SHP77 treated with DMSO at 0.1 percent for 48 hours (cell line): ENCODE measurements around the gene BACH2.

ENCODE experiments used
- DNase-seq: peaks from one replicate; lab custom pipeline; 2025; lab: John Stamatoyannopoulos, UW

Gene BACH2

GRCh38 chr6:90237350-90237990 lies 59.2 kb downstream of the BACH2 start:
- no peak for DNase-seq

- DNase-seq = no peak
These were observed 62.6 kb downstream of the BACH2 start for GRCh38 chr6:90233994-90234393.

- no peak for DNase-seq
These were observed 63.4 kb downstream of the BACH2 start for GRCh38 chr6:90233213-90233612.

- no peak for DNase-seq
These were observed 64.8 kb downstream of the BACH2 start for GRCh38 chr6:90231798-90232197.

GRCh38 chr6:90231308-90231707 lies 65.3 kb downstream of the BACH2 start:
- DNase-seq = no peak

- no peak for DNase-seq
These were observed 66.0 kb downstream of the BACH2 start for GRCh38 chr6:90230548-90231215.

GRCh38 chr6:90229331-90230010 lies 67.2 kb downstream of the BACH2 start:
- no peak for DNase-seq

- DNase-seq = no peak
These were observed 69.0 kb downstream of the BACH2 start for GRCh38 chr6:90227673-90228072.

- no peak for DNase-seq
These were observed 69.4 kb downstream of the BACH2 start for GRCh38 chr6:90227213-90227612.

- no peak for DNase-seq
These were observed 70.4 kb downstream of the BACH2 start for GRCh38 chr6:90226257-90226656.

- no peak for DNase-seq
These were observed 72.4 kb downstream of the BACH2 start for GRCh38 chr6:90224196-90224595.

- no peak for DNase-seq
These were observed 73.9 kb downstream of the BACH2 start for GRCh38 chr6:90222724-90223198.

- no peak for DNase-seq
These were observed 74.6 kb downstream of the BACH2 start for GRCh38 chr6:90222008-90222407.

- no peak for DNase-seq
These were observed 75.2 kb downstream of the BACH2 start for GRCh38 chr6:90221403-90221802.

- DNase-seq = no peak
These were observed 76.4 kb downstream of the BACH2 start for GRCh38 chr6:90220273-90220672.

GRCh38 chr6:90219209-90219985 lies 77.2 kb downstream of the BACH2 start:
- DNase-seq = no peak

- DNase-seq = no peak
These were observed 77.8 kb downstream of the BACH2 start for GRCh38 chr6:90218959-90219208.

- DNase-seq = no peak
These were observed 79.0 kb downstream of the BACH2 start for GRCh38 chr6:90217506-90218127.

- DNase-seq = no peak
These were observed 80.3 kb downstream of the BACH2 start for GRCh38 chr6:90216072-90216977.

GRCh38 chr6:90214966-90215365 lies 81.7 kb downstream of the BACH2 start:
- no peak for DNase-seq

- DNase-seq = no peak
These were observed 82.2 kb downstream of the BACH2 start for GRCh38 chr6:90214461-90214860.
